Measurements from ENCODE around the gene KIF6.

Gene KIF6

DNA sequence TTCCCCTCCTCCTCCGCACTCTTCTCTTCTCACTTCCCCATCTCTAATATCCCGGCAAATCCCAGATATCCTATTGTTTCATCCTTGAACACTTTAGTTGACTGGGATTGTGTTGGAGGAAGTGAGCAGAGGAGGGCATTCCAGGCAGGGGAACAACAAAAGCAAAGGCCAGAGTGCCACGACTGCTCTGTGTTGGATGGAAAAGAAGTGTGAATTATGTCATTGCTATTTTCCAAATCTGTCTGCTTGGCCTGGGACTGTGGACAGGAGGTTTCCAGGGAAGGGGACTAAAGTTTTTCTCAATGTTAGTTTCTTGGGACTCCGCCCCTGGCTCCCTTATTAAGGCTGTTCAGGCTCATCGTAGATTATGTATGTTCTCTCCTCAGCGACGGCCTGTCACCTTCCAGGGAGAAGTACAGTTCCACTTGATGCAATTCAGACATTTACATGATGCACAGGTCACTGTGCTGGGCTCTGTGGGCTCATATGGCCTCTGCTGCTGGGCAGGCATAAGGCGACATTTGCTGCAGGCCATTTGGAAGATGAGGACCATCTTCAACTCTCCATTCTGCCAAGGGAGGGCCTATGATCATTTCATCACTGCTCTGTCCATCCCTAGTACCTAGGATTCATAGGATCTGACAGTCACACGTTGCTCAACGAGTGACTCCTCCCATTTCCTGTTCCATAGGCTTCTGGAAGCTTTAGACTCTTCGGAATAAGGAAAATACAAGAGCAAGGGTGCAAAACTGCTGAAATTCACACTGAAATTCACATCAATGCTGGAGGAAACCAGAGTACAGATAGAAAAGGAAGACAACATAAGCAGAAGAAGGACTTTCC lies 303.6 kb downstream of the KIF6 start:
- no peak for DNase-seq (ENCODE audit: low read depth in 2 of 2)

GRCh38 chr6:39420300-39421265 lies 304.6 kb downstream of the KIF6 start:
- no peak for DNase-seq (ENCODE audit: low read depth in 2 of 2)

- DNase-seq (ENCODE audit: low read depth in 2 of 2), result no peak
Observed at GRCh38 chr6:39419607-39420006, 305.6 kb downstream of the KIF6 start.

GRCh38 chr6:39417440-39417839 lies 307.8 kb downstream of the KIF6 start:
- DNase-seq (ENCODE audit: low read depth in 2 of 2), result no peak

DNA sequence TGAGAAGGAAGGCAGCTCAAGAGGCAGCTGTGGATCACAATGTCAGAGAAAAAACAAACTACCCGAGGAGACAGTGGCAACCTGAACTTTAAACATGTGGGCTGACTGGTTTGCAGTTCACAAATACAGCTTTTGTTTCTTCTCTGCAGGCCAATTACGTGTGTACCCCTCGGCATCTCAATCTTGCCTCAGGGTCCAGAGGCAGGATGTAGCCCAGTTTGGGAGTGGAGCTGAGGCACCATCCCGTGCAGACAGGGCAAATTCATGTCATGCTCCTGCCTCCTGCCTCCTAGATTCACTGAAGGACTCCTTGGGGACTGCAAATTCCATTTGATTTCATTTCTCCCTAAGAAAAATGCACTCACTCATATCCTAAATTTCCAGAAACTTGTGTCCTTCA lies 308.5 kb downstream of the KIF6 start:
- DNase-seq (ENCODE audit: low read depth in 2 of 2), result no peak

DNA sequence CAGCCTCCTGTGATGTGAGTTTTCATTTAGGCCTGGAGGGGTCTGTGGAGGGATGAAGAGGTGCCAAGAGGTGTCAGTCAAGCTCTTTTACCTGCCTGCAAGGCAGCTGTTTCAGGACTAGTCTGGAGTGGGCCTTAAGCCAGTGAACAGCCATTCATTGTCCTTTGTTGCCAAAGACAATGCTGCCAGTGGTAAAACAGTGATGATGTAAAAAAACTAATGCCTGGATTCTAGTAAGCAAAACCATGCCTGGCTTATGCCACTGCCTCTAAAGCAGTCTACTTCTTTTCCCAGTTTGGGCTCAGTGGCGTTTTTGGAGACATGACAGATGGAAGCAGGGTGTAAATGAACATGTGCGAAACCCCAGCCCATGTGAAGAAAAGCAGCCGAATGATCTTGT lies 309.2 kb downstream of the KIF6 start:
- DNase-seq (ENCODE audit: low read depth in 2 of 2), result no peak

DNA sequence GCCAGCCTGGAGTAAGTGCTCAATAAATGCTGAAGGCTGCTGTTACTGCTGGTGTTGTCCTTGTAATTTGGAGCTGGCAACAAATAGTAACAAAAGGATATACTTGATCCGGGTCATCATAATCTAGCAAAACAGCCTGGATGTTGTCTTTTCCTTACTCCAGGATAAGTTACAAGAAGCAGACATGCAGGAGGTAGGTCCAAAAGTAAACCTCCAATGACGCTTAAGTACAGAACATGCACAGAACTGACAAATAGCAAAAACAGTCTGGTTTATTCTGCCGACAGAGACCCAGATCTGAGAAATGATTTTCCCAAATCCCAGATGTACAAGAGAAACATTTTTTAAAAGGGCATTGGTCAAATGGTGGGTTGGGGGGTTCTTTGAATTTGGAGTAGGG lies 309.7 kb downstream of the KIF6 start:
- DNase-seq (ENCODE audit: low read depth in 2 of 2), result no peak

DNA sequence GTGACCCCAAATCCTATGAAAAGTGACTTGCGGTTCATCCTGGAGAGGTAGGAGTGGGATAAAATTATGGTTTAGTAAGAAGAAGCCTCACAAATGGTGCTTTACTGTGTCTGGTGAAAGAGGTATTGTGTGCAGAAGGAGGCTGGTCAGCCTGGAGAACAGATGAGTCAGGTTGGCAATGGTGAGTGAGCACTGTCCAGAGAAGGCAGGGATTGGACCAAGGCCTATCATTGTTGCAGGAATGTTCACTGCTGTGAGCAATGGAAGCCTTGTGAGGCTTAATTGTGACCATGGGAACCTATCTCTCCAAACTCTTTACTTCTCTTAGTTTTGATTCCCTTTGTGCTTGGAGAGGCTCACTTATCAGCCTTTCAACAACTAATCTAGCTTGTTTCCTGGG lies 313.7 kb downstream of the KIF6 start:
- DNase-seq (ENCODE audit: low read depth in 2 of 2), result no peak

- DNase-seq (ENCODE audit: low read depth in 2 of 2), result no peak
Observed at GRCh38 chr6:39411001-39411400, 314.2 kb downstream of the KIF6 start.

DNA sequence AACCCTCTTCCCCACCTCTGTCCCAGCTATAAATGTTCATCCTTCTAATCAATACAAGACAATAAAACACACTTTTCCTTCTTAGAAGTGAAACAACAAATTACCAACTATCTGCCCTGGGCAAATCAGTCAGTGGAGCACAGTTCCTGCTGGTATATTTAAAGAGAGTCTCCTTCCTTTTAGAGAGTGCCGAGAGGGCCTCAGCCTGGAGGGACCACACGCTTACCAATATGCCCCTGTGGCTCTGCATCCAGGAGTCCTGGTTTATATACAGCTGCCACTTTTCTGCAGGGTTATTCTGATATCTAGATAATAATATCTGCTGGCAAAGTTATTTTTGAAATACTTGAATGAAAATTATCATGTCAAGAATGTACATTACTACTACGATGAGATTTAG lies 315.3 kb downstream of the KIF6 start:
- no peak for DNase-seq (ENCODE audit: low read depth in 2 of 2)

GRCh38 chr6:39407446-39407993 lies 317.7 kb downstream of the KIF6 start:
- no peak for DNase-seq (ENCODE audit: low read depth in 2 of 2)

- no peak for DNase-seq (ENCODE audit: low read depth in 2 of 2)
Observed at GRCh38 chr6:39404312-39404711, 320.9 kb downstream of the KIF6 start.

DNA sequence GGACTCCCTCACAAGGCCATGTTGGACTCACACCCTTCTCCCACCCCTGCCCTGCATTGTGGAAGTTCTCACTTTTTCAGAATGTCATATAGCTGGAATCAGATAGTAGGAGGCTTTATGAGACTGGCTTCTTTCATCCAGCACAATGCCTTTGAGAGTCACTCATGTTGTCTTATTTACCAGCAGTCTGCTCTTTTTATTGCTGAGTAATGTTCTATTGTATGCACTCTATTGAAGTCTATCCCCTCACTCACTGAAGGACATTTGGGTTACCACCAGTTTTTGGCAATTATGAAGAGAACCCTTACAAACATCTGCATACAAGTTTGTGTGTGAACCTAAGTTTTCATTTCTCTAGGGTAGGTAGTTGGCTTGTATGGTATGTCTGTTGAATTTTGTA lies 321.9 kb downstream of the KIF6 start:
- no peak for DNase-seq (ENCODE audit: low read depth in 2 of 2)

GRCh38 chr6:39402239-39402751 lies 322.9 kb downstream of the KIF6 start:
- DNase-seq (ENCODE audit: low read depth in 2 of 2), result no peak

DNA sequence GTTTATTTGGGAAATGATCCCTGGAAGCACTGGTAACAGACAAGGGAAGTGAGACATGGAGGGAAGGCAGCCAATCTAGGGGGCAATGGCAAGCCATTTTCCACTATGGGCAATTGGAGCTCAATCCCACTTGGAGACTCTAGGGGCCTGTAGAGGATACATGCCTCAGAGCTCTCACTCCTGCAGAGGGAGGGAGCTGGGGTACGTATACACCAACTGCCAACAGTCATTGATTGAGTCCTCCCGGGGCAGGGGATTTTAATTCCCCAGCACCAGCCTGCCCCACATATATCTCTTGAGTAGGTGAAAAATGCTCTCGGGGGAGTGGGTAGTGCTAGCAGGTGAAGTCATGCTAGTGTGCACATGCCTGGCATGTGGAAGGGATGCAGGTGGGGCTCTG lies 323.8 kb downstream of the KIF6 start:
- no peak for DNase-seq (ENCODE audit: low read depth in 2 of 2)

GRCh38 chr6:39400026-39400425 lies 325.2 kb downstream of the KIF6 start:
- DNase-seq (ENCODE audit: low read depth in 2 of 2), result no peak

GRCh38 chr6:39396854-39397253 lies 328.4 kb downstream of the KIF6 start:
- no peak for DNase-seq (ENCODE audit: low read depth in 2 of 2)

DNA sequence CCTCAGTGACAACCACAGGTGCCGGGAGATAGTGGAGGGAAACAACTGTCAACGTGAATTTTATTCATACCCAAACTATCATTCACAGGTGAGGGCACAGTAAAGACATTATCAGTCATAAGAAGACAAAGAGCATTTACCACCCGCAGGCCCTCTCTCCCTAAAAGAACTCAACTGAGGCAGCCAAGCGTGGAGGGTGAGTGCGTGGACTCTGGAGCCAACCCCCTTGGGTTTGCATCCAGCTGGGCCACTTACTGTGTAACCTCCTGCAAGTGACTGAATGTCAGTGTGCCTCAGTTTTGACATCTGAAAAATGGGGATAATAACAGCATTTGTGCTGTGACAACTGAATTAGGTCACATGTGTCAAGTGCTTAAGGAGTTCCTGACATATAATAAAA lies 332.1 kb downstream of the KIF6 start:
- DNase-seq (ENCODE audit: low read depth in 2 of 2), result no peak

- no peak for DNase-seq (ENCODE audit: low read depth in 2 of 2)
Observed at GRCh38 chr6:39391182-39391581, 334.0 kb downstream of the KIF6 start.

- DNase-seq (ENCODE audit: low read depth in 2 of 2), result no peak
Observed at GRCh38 chr6:39389484-39389767, 335.8 kb downstream of the KIF6 start.

DNA sequence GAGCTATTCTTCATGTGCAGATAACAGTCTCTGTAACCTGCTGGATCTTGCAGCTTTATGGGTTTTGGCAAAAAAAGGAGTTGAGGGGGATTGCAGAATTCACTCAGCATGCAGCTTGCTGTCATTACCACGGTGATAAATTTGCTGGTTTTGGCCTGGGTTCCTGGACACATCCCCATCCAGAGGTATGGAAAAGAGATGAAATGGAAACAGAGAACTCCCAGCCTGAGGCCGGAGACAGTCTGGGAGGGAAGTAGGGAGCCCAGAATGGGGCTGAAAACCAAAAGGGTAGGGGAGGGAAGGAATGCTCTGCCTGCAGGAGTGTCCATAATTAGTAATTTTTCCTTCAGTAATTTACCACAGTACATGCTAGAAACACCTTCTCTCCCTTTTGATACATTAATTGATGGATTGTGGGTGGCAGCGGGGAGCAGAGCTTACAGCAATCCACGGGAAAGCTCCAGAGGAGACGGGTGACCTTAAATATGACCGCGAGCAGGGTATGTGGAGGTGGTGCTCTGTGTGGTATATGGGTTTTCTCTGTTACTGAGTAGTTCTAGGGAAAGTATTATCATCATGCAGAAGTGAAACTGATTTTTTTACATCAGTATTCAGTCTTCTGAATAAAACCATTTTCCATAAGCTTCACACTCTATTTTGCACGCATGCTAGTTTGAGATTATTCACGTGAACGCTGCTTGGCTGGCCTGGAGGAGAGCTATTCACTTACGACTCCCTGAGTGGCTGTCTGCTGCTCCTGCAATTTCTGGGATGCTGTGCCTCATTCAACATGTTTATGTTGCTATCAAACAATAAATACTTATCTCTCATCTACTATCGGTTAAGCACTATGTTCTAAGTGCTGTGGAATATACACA lies 336.4 kb downstream of the KIF6 start:
- no peak for DNase-seq (ENCODE audit: low read depth in 2 of 2)

GRCh38 chr6:39387785-39388184 lies 337.4 kb downstream of the KIF6 start:
- DNase-seq (ENCODE audit: low read depth in 2 of 2), result no peak

Data from stimulated activated CD4-positive, alpha-beta T cell treated with anti-CD3 and anti-CD28 coated beads, Interleukin-15, amount 100 ng/mL, for 48 hours (primary cell).